GM10266 (cell line): Measurements from ENCODE around the gene PCDHB14.

Source experiments
- DNase-seq: peaks from one replicate; pipeline ENCODE4 v3.0.0; 2012; ENCODE audit errors: extremely low spot score
- CTCF ChIP-seq: IDR thresholded peaks from 2 replicates; pipeline ENCODE4 v1.5.1; 2012; ENCODE audit warnings: mild to moderate bottlenecking, low read depth; ENCODE audit not compliant: control insufficient read depth, insufficient read depth; ENCODE audit errors: missing control alignments

Gene PCDHB14

GRCh38 chr5:141260458-141261237, 37.5 kb downstream of the PCDHB14 start:
- no peak for TF ChIP-seq CTCF
- DNase-seq, result no peak

- no peak for TF ChIP-seq CTCF
- no peak for DNase-seq
Observed at GRCh38 chr5:141261238-141261546, 38.0 kb downstream of the PCDHB14 start.

GRCh38 chr5:141269195-141269594, 46.1 kb downstream of the PCDHB14 start:
- DNase-seq, result no peak
- no peak for TF ChIP-seq CTCF

GRCh38 chr5:141272906-141273305, 49.8 kb downstream of the PCDHB14 start:
- no peak for TF ChIP-seq CTCF
- DNase-seq, result no peak
